PFSK-1 (cell line): ENCODE data around the gene AUNIP.

Experiments used
- POLR2AphosphoS5 ChIP-seq: IDR thresholded peaks from 2 replicates; pipeline ENCODE4 v1.6.1; 2012; ENCODE audit warnings: low read depth, mild to moderate bottlenecking, control low read depth, low read length, moderate library complexity
- TAF1 ChIP-seq: IDR thresholded peaks from 2 replicates; pipeline ENCODE4 v1.6.1; 2012; ENCODE audit warnings: low read length, control low read depth, borderline replicate concordance; ENCODE audit not compliant: insufficient read depth
- TF ChIP-seq, protein P1 (sequence below), 2 experiments: IDR thresholded peaks; 2 replicates each; pipeline versions ENCODE4 v1.6.1 to v1.8.0; 2011 to 2012; ENCODE audit warnings: low read depth in 2 of 2, low read length in 2 of 2, control low read depth in 1 of 2, inconsistent platforms in 1 of 2, mild to moderate bottlenecking in 1 of 2, moderate library complexity in 1 of 2; ENCODE audit not compliant: insufficient read depth in 1 of 2

GRCh38 chr1:25871086-25871703 is 11.9 kb upstream of the AUNIP start:
- TF ChIP-seq, protein P1, sequence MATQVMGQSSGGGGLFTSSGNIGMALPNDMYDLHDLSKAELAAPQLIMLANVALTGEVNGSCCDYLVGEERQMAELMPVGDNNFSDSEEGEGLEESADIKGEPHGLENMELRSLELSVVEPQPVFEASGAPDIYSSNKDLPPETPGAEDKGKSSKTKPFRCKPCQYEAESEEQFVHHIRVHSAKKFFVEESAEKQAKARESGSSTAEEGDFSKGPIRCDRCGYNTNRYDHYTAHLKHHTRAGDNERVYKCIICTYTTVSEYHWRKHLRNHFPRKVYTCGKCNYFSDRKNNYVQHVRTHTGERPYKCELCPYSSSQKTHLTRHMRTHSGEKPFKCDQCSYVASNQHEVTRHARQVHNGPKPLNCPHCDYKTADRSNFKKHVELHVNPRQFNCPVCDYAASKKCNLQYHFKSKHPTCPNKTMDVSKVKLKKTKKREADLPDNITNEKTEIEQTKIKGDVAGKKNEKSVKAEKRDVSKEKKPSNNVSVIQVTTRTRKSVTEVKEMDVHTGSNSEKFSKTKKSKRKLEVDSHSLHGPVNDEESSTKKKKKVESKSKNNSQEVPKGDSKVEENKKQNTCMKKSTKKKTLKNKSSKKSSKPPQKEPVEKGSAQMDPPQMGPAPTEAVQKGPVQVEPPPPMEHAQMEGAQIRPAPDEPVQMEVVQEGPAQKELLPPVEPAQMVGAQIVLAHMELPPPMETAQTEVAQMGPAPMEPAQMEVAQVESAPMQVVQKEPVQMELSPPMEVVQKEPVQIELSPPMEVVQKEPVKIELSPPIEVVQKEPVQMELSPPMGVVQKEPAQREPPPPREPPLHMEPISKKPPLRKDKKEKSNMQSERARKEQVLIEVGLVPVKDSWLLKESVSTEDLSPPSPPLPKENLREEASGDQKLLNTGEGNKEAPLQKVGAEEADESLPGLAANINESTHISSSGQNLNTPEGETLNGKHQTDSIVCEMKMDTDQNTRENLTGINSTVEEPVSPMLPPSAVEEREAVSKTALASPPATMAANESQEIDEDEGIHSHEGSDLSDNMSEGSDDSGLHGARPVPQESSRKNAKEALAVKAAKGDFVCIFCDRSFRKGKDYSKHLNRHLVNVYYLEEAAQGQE (IDR thresholded peaks at IDR 0.05; ENCODE audit: insufficient read depth in 1 of 2, low read depth in 2 of 2, low read length in 2 of 2): no peak
- TF ChIP-seq POLR2AphosphoS5 (no peak), TAF1 (no peak)
